Nephron (organoid): ENCODE results near the gene TUBG2.
A peak's percentile ranks its signal among the peaks of the same experiment; 100 is the strongest.

Experiments used
- H3K27ac Mint-ChIP-seq, 3 experiments: 2 replicates each; pipeline ENCODE4 v1.8.0; 2020; ENCODE audit warnings: mixed read lengths in 3 of 3, mild to moderate bottlenecking in 2 of 3, moderate library complexity in 1 of 3
- H3K27me3 Mint-ChIP-seq: 2 replicates; pipeline ENCODE4 v1.8.0; 2021; ENCODE audit warnings: low read depth, mild to moderate bottlenecking, moderate library complexity, mixed read lengths
- H3K36me3 Mint-ChIP-seq: 2 replicates; pipeline ENCODE4 v1.8.0; 2020; ENCODE audit warnings: low read depth, mixed read lengths
- H3K4me1 Mint-ChIP-seq: 2 replicates; pipeline ENCODE4 v1.8.0; 2020; ENCODE audit warnings: mixed read lengths
- H3K4me3 Mint-ChIP-seq, 3 experiments: 2 replicates each; pipeline ENCODE4 v1.8.0; 2020; ENCODE audit warnings: mild to moderate bottlenecking in 3 of 3, mixed read lengths in 3 of 3, moderate library complexity in 2 of 3
- H3K9me3 Mint-ChIP-seq: 2 replicates; pipeline ENCODE4 v1.8.0; 2020; ENCODE audit warnings: mixed read lengths
- CTCF ChIP-seq, 3 experiments: fragments of 200-600 bp; sonication (generic); IDR thresholded peaks; one replicate each; pipeline ENCODE4 v1.5.0; 2021; ENCODE audit warnings: antibody characterized with exemption in 3 of 3; ENCODE audit not compliant: unreplicated experiment in 3 of 3

TUBG2 gene

GRCh38 chr17:42676424-42677011 is 17.4 kb downstream of the TUBG2 start, which contains the start of gene PLEKHH3:
PLEKHH3 (minus strand) TSS chr17:42676994; CDS start chr17:42676563, 431 bp downstream.
- peaks cover 41% of the 10 kb centered on the region for H3K4me1 Mint-ChIP-seq
- peak in 1 of 3 experiments; percentile 34 for TF ChIP-seq CTCF (IDR thresholded peaks at IDR 0.05; ENCODE audit: unreplicated experiment in 3 of 3)
- H3K27ac Mint-ChIP-seq, result peak within 1 kb of the TSS; percentile 92 to 99 (median 99)
- H3K36me3 Mint-ChIP-seq, result peaks cover 4% of the 10 kb centered on the region
- H3K4me3 Mint-ChIP-seq, result peak within 1 kb of the TSS; percentile 92 to 94 (median 93)
- H3K27me3 Mint-ChIP-seq, result peaks cover 3% of the 10 kb centered on the region
- H3K9me3 Mint-ChIP-seq, result no peaks in the 10 kb centered on the region

GRCh38 chr17:42677012-42677857 is 18.2 kb downstream of the TUBG2 start:
- Mint-ChIP-seq H3K9me3 (no peaks in the 10 kb centered on the region), H3K4me1 (peaks cover 41% of the 10 kb centered on the region), H3K36me3 (no peaks in the 10 kb centered on the region), H3K27ac (peak overlapping the region; percentile 92 to 99 (median 99)), H3K4me3 (peak overlapping the region; percentile 92 to 94 (median 93)), H3K27me3 (no peaks in the 10 kb centered on the region)
- no peak for TF ChIP-seq CTCF (IDR thresholded peaks at IDR 0.05; ENCODE audit: unreplicated experiment in 3 of 3)

GRCh38 chr17:42677921-42678781 is 19.1 kb downstream of the TUBG2 start:
- Mint-ChIP-seq H3K4me3 (peak overlapping the region; percentile 92 to 94 (median 93)), H3K27ac (peak overlapping the region; percentile 99), H3K27me3 (no peaks in the 10 kb centered on the region)

DNA sequence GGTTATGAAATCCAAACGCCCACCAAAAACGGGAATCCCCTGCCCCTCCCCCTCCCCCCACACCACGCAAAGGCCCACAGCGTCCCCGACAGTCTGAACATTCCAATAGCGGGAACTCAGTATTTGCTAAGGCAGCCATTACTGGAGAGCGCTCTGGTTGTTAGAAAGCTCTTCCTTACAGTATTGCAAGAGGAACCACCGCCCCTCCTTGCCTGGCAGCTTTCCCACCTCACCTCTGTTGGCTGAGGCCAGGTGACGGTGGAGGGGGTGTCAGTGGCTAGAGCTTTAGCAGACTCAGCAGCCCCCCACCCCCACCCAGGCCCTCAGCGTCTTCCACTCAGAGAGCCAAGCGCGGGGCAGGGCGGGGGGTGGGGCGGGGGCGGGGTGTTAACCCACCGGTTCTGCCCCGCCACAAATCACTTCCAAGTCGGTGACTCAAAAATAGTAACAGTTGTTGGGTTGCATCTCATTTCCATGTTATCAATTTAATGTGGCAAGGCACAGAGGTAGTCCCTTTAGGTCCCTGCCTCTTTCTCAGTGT is 19.9 kb downstream of the TUBG2 start:
- Mint-ChIP-seq H3K9me3 (no peaks in the 10 kb centered on the region), H3K4me1 (peaks cover 50% of the 10 kb centered on the region), H3K27me3 (no peaks in the 10 kb centered on the region), H3K36me3 (no peaks in the 10 kb centered on the region), H3K27ac (peak overlapping the region; percentile 99), H3K4me3 (peak overlapping the region; percentile 90 to 94 (median 92))
- TF ChIP-seq CTCF (IDR thresholded peaks at IDR 0.05; ENCODE audit: unreplicated experiment in 3 of 3), result no peak

More at GRCh38 chr17:42677921-42678781, 19.1 kb downstream of the TUBG2 start:
- no peak for TF ChIP-seq CTCF (IDR thresholded peaks at IDR 0.05; ENCODE audit: unreplicated experiment in 3 of 3)
- H3K4me1 Mint-ChIP-seq, result peaks cover 46% of the 10 kb centered on the region
- no peaks in the 10 kb centered on the region for H3K36me3 Mint-ChIP-seq
- H3K9me3 Mint-ChIP-seq, result no peaks in the 10 kb centered on the region

DNA sequence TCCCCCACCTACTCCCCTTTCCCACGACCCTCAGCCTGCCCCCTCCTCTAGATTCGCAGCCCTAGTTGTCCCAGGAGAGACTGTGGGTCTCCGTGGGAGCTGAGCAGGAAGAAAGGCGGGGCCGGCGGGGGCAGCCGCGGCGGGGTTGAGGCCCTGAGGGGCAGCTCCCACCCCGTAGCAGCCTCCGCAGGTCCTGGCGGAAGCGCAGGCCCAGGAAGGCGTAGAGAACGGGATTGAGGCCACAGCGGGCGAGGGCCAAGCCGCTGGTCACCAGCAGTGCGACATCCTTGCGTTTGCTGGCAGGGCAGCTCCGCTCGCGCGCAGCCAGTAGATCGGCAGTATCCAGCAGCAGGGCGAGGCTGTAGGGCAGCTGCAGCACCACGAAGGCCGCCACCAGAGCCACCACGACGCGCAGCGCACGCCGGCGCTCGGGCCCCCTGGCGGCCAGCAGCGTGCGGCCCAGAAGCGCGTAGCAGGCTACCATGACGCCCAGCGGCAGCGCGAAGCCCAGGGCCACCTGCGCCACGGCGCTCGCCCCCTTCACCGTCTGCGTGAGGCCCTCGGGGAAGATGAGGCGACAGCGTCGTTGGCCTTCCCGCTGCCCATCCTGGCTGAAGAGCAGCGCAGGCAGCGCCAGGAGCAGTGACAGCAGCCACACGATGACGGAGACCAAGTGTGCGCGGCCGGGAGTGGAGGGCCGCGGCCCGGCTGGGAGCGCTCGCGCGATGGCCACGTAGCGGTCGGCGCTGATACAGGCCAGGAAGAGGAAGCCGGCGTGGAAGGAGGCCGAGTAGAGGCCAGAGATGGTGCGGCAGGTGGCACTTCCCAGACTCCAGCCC is 20.6 kb downstream of the TUBG2 start:
- Mint-ChIP-seq H3K4me3 (peak overlapping the region; percentile 90 to 94 (median 92)), H3K4me1 (peaks cover 43% of the 10 kb centered on the region), H3K36me3 (peaks cover 4% of the 10 kb centered on the region), H3K27ac (peak overlapping the region; percentile 99), H3K27me3 (peaks cover 3% of the 10 kb centered on the region), H3K9me3 (no peaks in the 10 kb centered on the region)
- peak; percentile 81 to 96 (median 84) for TF ChIP-seq CTCF (IDR thresholded peaks at IDR 0.05; ENCODE audit: unreplicated experiment in 3 of 3)
